ENCODE data around the gene LCT.
A peak's percentile ranks its signal among the peaks of the same experiment; 100 is the strongest.
"Not testable (repeated sequence)": the region's sequence is repeated elsewhere in the genome, so short reads cannot be mapped to it uniquely, and the experiment has no call there.

The LCT gene

DNA sequence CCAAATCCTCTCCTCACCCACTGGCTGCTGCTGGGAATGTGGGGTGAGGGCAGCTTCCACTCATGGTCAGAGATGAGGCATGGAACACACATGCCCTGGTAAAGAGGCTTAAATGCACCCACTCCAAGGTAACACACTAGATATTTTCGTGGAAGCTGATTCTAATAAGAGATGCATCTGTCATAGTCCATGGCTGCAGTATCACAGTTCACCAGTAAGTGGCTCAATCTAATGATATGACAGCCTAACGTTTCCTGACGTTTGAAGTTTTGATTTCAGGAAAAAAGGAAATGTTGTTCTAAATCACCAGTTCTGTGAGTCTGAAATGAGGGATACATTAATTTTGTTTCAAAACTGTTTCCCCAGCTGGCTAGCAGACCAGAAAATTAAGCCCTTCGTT lies 38.2 kb downstream of the LCT start:
- no peaks in the 10 kb centered on the region for H3K27me3 ChIP-seq (ENCODE audit: control insufficient read depth, insufficient read depth, low read length)
- WGBS (ENCODE audit: insufficient coverage, insufficient read length) = no CpG with 5 or more reads among the region's 4 CpGs
- H3K9me3 ChIP-seq (ENCODE audit: control insufficient read depth, insufficient read depth, low read length) = no peaks in the 10 kb centered on the region; the same call in 1 of the 2 replicates
- no peaks in the 10 kb centered on the region for H3K4me1 ChIP-seq (ENCODE audit: control insufficient read depth, insufficient read depth, low read length)
- H3K27ac ChIP-seq (ENCODE audit: low read length) = no peak overlapping the region
- H3K4me3 ChIP-seq (ENCODE audit: low read length) = no peak overlapping the region
- DNase-seq (ENCODE audit: low read depth, low spot score) = no peak
- no peaks in the 10 kb centered on the region for H3K36me3 ChIP-seq (ENCODE audit: control insufficient read depth, insufficient read depth, low read length)

- no peak for DNase-seq (ENCODE audit: low read depth, low spot score)
- no peak overlapping the region for H3K4me3 ChIP-seq (ENCODE audit: low read length)
- no peak overlapping the region for H3K27ac ChIP-seq (ENCODE audit: low read length)
- WGBS (ENCODE audit: insufficient coverage, insufficient read length) = no CpG with 5 or more reads among the region's 5 CpGs
- H3K36me3 ChIP-seq (ENCODE audit: control insufficient read depth, insufficient read depth, low read length) = no peaks in the 10 kb centered on the region
- no peaks in the 10 kb centered on the region for H3K27me3 ChIP-seq (ENCODE audit: control insufficient read depth, insufficient read depth, low read length)
- H3K9me3 ChIP-seq (ENCODE audit: control insufficient read depth, insufficient read depth, low read length) = no peaks in the 10 kb centered on the region; the same call in 1 of the 2 replicates
- no peaks in the 10 kb centered on the region for H3K4me1 ChIP-seq (ENCODE audit: control insufficient read depth, insufficient read depth, low read length)
These were observed 38.7 kb downstream of the LCT start for GRCh38 chr2:135798275-135798705.

DNA sequence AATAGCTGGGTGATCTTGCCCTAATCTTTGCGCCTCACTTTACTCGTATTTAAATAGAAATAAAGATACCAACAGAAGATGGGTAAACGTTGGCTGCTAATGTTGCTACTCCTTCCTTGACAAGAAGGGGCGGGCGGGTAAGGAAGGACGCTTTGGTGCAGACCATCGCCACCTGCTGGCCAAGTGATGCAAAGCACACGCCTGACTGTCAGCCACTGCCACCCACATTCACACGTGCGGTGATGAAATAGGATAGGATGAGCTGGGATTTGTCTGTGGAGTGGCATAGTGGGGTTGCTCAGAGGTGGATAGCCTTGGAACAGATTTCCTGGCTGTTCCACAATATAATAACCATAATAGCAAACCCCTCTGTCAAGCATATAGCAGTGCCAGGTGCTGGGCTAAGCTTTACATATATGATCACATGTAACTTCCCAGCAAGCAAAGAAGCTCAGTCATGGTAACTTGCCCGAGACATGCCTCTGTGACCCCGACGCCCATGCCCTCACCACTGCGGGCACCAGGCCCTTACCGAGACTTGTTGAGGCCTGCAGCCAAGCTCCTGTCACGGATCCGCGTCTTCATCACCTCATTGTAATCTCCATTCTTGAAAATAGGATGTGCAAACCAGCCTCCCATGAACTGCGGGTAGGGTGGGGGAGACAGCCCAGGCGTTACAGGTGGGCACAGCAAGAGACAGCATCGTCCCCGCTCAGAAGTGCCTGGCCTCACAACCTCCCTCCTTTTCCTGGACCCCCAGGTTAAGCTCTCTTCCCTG lies 39.3 kb downstream of the LCT start:
- WGBS (ENCODE audit: insufficient coverage, insufficient read length) = no CpG with 5 or more reads among the region's 22 CpGs
- no peak overlapping the region for H3K27ac ChIP-seq (ENCODE audit: low read length)

GRCh38 chr2:135796606-135797005 lies 40.4 kb downstream of the LCT start:
- no peaks in the 10 kb centered on the region for H3K36me3 ChIP-seq (ENCODE audit: control insufficient read depth, insufficient read depth, low read length)
- no peaks in the 10 kb centered on the region for H3K27me3 ChIP-seq (ENCODE audit: control insufficient read depth, insufficient read depth, low read length)
- no peak overlapping the region for H3K4me3 ChIP-seq (ENCODE audit: low read length)
- no peak for DNase-seq (ENCODE audit: low read depth, low spot score)
- H3K4me1 ChIP-seq (ENCODE audit: control insufficient read depth, insufficient read depth, low read length) = no peaks in the 10 kb centered on the region
- no CpG with 5 or more reads among the region's 8 CpGs for WGBS (ENCODE audit: insufficient coverage, insufficient read length)
- H3K27ac ChIP-seq (ENCODE audit: low read length) = no peak overlapping the region
- no peaks in the 10 kb centered on the region; the same call in 1 of the 2 replicates for H3K9me3 ChIP-seq (ENCODE audit: control insufficient read depth, insufficient read depth, low read length)

More for the DNA sequence above, 39.3 kb downstream of the LCT start:
- no peaks in the 10 kb centered on the region for H3K4me1 ChIP-seq (ENCODE audit: control insufficient read depth, insufficient read depth, low read length)
- H3K4me3 ChIP-seq (ENCODE audit: low read length) = no peak overlapping the region
- H3K36me3 ChIP-seq (ENCODE audit: control insufficient read depth, insufficient read depth, low read length) = no peaks in the 10 kb centered on the region
- DNase-seq (ENCODE audit: low read depth, low spot score) = peak; percentile 52
- H3K9me3 ChIP-seq (ENCODE audit: control insufficient read depth, insufficient read depth, low read length) = no peaks in the 10 kb centered on the region; the same call in 1 of the 2 replicates
- no peaks in the 10 kb centered on the region for H3K27me3 ChIP-seq (ENCODE audit: control insufficient read depth, insufficient read depth, low read length)

- WGBS (ENCODE audit: insufficient coverage, insufficient read length) = no CpG with 5 or more reads among the region's 4 CpGs
- not testable (repeated sequence) for H3K36me3 ChIP-seq (ENCODE audit: control insufficient read depth, insufficient read depth, low read length); H3K9me3 ChIP-seq (ENCODE audit: control insufficient read depth, insufficient read depth, low read length); H3K4me3 ChIP-seq (ENCODE audit: low read length); H3K27me3 ChIP-seq (ENCODE audit: control insufficient read depth, insufficient read depth, low read length); H3K27ac ChIP-seq (ENCODE audit: low read length); DNase-seq (ENCODE audit: low read depth, low spot score); H3K4me1 ChIP-seq (ENCODE audit: control insufficient read depth, insufficient read depth, low read length)
These were observed 41.3 kb downstream of the LCT start for GRCh38 chr2:135795641-135796040.

GRCh38 chr2:135792401-135793150 lies 44.4 kb downstream of the LCT start:
- WGBS (ENCODE audit: insufficient coverage, insufficient read length) = no CpG with 5 or more reads among the region's 7 CpGs
- Histone ChIP-seq H3K4me3 (ENCODE audit: low read length) (no peak overlapping the region), H3K4me1 (ENCODE audit: control insufficient read depth, insufficient read depth, low read length) (no peaks in the 10 kb centered on the region)

DNA sequence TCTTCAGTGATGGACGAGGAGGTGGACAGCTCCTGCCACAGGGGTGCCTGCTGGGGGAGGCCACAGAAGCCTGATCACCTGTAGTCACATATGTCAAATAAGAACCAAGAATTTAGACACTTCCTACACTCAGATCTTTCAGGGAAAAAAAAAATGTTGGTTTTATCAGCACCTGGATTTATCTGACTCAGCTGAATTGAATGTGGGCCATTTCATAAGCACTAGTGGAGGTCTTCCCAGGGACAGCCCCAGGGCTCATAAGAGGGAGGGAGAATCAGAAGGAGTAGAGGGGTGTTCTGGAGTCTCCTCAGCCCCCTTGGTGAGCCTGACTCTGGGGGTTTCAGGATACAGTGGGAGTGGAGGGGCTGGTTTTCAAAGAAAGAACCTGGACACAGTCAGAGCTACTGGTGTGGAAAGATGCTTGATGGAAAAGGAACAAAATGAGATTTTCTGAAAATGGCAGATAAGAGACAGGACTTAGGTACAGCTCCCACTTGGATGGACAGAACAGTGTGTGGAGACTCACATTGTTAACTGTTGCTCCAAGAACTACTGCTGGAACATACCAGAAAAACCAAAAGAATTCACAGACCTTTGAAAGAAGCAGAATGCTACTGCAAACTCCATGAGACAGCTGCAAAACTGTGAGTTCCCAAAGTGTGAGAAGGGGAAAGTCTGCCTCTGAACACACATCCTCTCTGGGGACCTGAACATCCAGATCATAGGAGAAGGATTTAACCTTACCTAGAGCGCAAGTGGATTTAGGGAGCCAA lies 45.4 kb downstream of the LCT start:
- no peaks in the 10 kb centered on the region for H3K27me3 ChIP-seq (ENCODE audit: control insufficient read depth, insufficient read depth, low read length)
- WGBS (ENCODE audit: insufficient coverage, insufficient read length) = no CpG with 5 or more reads among the region's 2 CpGs
- H3K4me3 ChIP-seq (ENCODE audit: low read length) = no peak overlapping the region
- H3K4me1 ChIP-seq (ENCODE audit: control insufficient read depth, insufficient read depth, low read length) = no peaks in the 10 kb centered on the region
- DNase-seq (ENCODE audit: low read depth, low spot score) = no peak
- H3K36me3 ChIP-seq (ENCODE audit: control insufficient read depth, insufficient read depth, low read length) = no peaks in the 10 kb centered on the region
- no peak overlapping the region for H3K27ac ChIP-seq (ENCODE audit: low read length)
- no peaks in the 10 kb centered on the region for H3K9me3 ChIP-seq (ENCODE audit: control insufficient read depth, insufficient read depth, low read length)

More at GRCh38 chr2:135792401-135793150, 44.4 kb downstream of the LCT start:
- H3K9me3 ChIP-seq (ENCODE audit: control insufficient read depth, insufficient read depth, low read length) = no peaks in the 10 kb centered on the region
- H3K27ac ChIP-seq (ENCODE audit: low read length) = no peak overlapping the region
- no peak for DNase-seq (ENCODE audit: low read depth, low spot score)
- no peaks in the 10 kb centered on the region for H3K36me3 ChIP-seq (ENCODE audit: control insufficient read depth, insufficient read depth, low read length)
- no peaks in the 10 kb centered on the region for H3K27me3 ChIP-seq (ENCODE audit: control insufficient read depth, insufficient read depth, low read length)

DNA sequence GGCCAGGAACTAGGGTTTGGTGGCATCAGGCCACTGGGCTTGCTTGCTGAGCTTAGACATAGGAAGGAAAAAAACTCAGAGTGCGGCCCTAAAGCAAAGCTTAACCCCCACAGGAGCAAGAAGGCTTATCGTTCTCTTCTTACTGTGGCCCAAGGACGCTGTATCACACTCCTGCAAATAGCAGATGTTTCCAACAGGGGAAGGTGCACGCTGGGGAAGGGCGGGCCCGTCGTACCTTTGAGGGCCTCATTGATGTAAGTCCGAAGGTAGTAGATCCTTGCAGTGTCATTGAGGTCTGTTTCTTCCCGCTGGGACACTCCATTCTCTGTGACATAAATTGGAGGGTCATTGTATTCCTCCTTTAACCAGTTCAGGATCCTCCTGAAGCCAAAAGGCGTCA lies 46.6 kb downstream of the LCT start:
- H3K4me3 ChIP-seq (ENCODE audit: low read length) = no peak overlapping the region
- no peak for DNase-seq (ENCODE audit: low read depth, low spot score)
- no peaks in the 10 kb centered on the region for H3K4me1 ChIP-seq (ENCODE audit: control insufficient read depth, insufficient read depth, low read length)
- no peak overlapping the region for H3K27ac ChIP-seq (ENCODE audit: low read length)
- H3K9me3 ChIP-seq (ENCODE audit: control insufficient read depth, insufficient read depth, low read length) = no peaks in the 10 kb centered on the region
- WGBS (ENCODE audit: insufficient coverage, insufficient read length) = no CpG with 5 or more reads among the region's 10 CpGs
- no peaks in the 10 kb centered on the region for H3K27me3 ChIP-seq (ENCODE audit: control insufficient read depth, insufficient read depth, low read length)
- H3K36me3 ChIP-seq (ENCODE audit: control insufficient read depth, insufficient read depth, low read length) = no peaks in the 10 kb centered on the region

DNA sequence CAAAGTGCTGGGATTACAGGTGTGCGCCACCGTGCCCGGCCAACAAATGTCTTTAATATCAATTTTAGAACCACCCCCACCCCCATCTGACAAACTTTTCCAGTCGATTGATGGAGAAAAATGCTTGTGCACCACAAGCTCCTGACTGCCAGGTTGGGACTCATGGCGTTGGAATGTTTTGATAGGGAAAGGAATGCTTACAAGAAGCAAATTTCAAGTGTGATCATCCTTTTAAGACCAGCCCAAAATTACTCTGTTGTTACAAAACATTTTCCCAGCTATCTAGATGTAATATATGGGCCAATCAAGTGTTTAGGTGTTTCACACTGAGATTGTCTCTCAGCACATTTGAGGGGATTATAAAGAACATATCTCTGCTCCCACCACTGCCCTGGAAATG lies 50.2 kb downstream of the LCT start:
- DNase-seq (ENCODE audit: low read depth, low spot score) = no peak
- Histone ChIP-seq H3K4me3 (ENCODE audit: low read length) (no peak overlapping the region), H3K4me1 (ENCODE audit: control insufficient read depth, insufficient read depth, low read length) (no peaks in the 10 kb centered on the region), H3K27me3 (ENCODE audit: control insufficient read depth, insufficient read depth, low read length) (no peaks in the 10 kb centered on the region), H3K27ac (ENCODE audit: low read length) (no peak overlapping the region), H3K36me3 (ENCODE audit: control insufficient read depth, insufficient read depth, low read length) (no peaks in the 10 kb centered on the region; the same call in 1 of the 2 replicates), H3K9me3 (ENCODE audit: control insufficient read depth, insufficient read depth, low read length) (no peaks in the 10 kb centered on the region)
- no CpG with 5 or more reads among the region's 5 CpGs for WGBS (ENCODE audit: insufficient coverage, insufficient read length)

DNA sequence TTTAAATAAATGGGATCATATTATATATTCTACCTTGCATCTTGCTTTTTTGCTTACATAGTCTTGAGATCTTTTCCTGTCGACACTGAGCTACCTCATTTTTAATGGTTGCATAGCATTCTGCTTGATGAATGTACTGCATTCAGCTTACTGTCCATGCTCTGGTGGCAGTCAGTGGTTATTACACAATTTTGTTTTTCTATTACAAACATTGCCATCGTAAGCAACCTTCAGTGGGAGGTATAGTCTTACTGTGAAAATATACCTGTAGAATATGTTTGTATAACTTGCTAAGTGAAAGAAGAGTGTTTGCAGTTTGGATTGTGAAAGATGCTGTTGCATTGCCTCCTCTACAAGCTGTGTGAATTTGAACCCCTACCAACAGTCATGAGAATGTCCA lies 52.0 kb downstream of the LCT start:
- no peak for DNase-seq (ENCODE audit: low read depth, low spot score)
- Histone ChIP-seq H3K4me3 (ENCODE audit: low read length) (no peak overlapping the region), H3K36me3 (ENCODE audit: control insufficient read depth, insufficient read depth, low read length) (peaks cover 7% of the 10 kb centered on the region; the same call in 1 of the 2 replicates), H3K4me1 (ENCODE audit: control insufficient read depth, insufficient read depth, low read length) (no peaks in the 10 kb centered on the region), H3K27ac (ENCODE audit: low read length) (no peak overlapping the region), H3K27me3 (ENCODE audit: control insufficient read depth, insufficient read depth, low read length) (no peaks in the 10 kb centered on the region), H3K9me3 (ENCODE audit: control insufficient read depth, insufficient read depth, low read length) (no peaks in the 10 kb centered on the region)
- no CpG with 5 or more reads among the region's 2 CpGs for whole genome bisulfite sequencing (ENCODE audit: insufficient coverage, insufficient read length)
